ENCODE results near the gene PDIA6. TPM values are rescaled to one million over a fixed set of nuclear protein-coding genes. Genes with fewer than 3 reads are reported as not detected.

PDIA6 gene
- total and polyA plus RNA-seq, 8 donors: 33.7 to 201 (median 135) TPM

DNA sequence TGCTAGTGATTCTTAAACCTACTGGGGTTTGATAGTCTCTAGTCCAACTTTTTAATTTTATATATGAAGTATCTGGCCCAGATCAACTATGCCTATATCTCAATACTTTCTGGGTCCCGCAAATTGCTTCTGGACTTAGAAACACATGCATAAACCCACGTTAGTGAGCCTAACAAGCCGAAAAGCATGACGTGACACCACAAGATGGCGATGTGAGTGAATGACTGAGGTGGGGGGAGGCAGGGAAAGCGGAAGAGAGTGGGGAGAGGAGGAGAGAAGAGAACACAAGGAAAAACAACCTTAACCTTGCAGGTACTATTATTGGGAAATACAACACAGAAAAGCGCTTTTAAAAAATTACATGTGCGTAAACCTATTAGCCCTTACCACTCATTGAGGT is 13.8 kb downstream of the PDIA6 start:
- intact Hi-C loops (cut with DNase I): no loop called here
- Histone ChIP-seq H3K36me3 (peaks cover 9 to 22% (median 10%) of the 10 kb centered on the region in 3 donors), H3K9me3 (no peaks in the 10 kb centered on the region), H3K4me1 (peaks cover 0 to 6% (median 0%) of the 10 kb centered on the region in 3 donors), H3K27ac (no peak overlapping the region), H3K4me3 (no peak overlapping the region), H3K27me3 (no peaks in the 10 kb centered on the region)
- no peak for DNase-seq
- no peak for FAIRE-seq
- ATAC-seq: no peak
- TF ChIP-seq CTCF (IDR thresholded peaks at IDR 0.05): no peak
- 88 to 90% methylated on average over 8 of the region's 8 CpGs for WGBS, 2 donors

GRCh38 chr2:10796703-10797102 is 15.9 kb downstream of the PDIA6 start:
- no peak for TF ChIP-seq CTCF (IDR thresholded peaks at IDR 0.05)
- H3K9me3 ChIP-seq: no peaks in the 10 kb centered on the region
- no peak overlapping the region for H3K4me3 ChIP-seq
- no peak overlapping the region for H3K27ac ChIP-seq
- DNase-seq: no peak
- H3K4me1 ChIP-seq: peaks cover 0 to 4% (median 0%) of the 10 kb centered on the region in 3 donors
- H3K27me3 ChIP-seq: no peaks in the 10 kb centered on the region
- FAIRE-seq: no peak
- intact Hi-C loops (cut with DNase I): no loop called here
- 95 to 100% methylated on average over 2 of the region's 2 CpGs for WGBS, 2 donors
- peaks cover 9 to 33% (median 19%) of the 10 kb centered on the region in 3 donors for H3K36me3 ChIP-seq
- ATAC-seq: no peak

DNA sequence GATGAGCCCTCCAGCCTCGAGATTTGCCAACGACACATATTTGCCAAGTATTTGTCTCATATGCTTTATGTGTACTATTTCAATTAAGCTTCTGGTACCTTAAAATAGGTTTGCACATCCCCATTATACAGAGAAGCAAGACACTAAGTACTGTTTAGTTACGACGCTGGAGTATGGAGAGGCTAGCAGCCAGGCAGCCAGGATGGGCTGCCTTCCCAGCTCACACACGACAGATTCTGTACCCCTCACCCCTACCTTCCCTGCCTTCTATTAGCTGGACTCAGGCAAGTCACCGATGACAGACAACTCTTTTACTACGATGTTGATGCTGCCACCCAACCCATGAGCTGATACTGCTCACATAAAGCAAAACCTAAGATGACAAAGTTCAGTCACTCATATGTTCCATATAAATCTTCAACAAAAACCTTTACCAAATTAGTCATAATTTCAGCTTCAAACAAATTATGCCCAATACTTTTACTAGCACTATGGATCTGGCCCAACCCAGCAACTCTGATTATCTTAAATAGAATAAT is 17.0 kb downstream of the PDIA6 start:
- Histone ChIP-seq H3K4me1 (no peaks in the 10 kb centered on the region), H3K36me3 (peaks cover 9 to 37% (median 22%) of the 10 kb centered on the region in 3 donors), H3K4me3 (no peak overlapping the region), H3K9me3 (no peaks in the 10 kb centered on the region), H3K27me3 (no peaks in the 10 kb centered on the region), H3K27ac (no peak overlapping the region)
- 63 to 66% methylated on average over 7 of the region's 7 CpGs for WGBS, 2 donors
- intact Hi-C loops (cut with DNase I): no loop called here
- ATAC-seq: no peak
- no peak for FAIRE-seq
- no peak for TF ChIP-seq CTCF (IDR thresholded peaks at IDR 0.05)
- no peak for DNase-seq

- peak in 1 of 4 donors; percentile 33 for ATAC-seq
- intact Hi-C loops (cut with DNase I): no loop called here
- WGBS, 2 donors: 52 to 57% methylated on average over 5 of the region's 5 CpGs
- H3K4me3 ChIP-seq: no peak overlapping the region
- no peak for DNase-seq
- FAIRE-seq: no peak
- TF ChIP-seq CTCF (IDR thresholded peaks at IDR 0.05): no peak
- no peak overlapping the region for H3K27ac ChIP-seq
- no peaks in the 10 kb centered on the region for H3K9me3 ChIP-seq
- H3K4me1 ChIP-seq: no peaks in the 10 kb centered on the region
- H3K27me3 ChIP-seq: no peaks in the 10 kb centered on the region
- peaks cover 9 to 44% (median 25%) of the 10 kb centered on the region in 3 donors for H3K36me3 ChIP-seq
These were observed 17.7 kb downstream of the PDIA6 start for GRCh38 chr2:10794876-10795275.

- ATAC-seq (no peak), FAIRE-seq (no peak), DNase-seq (no peak)
- TF ChIP-seq CTCF (IDR thresholded peaks at IDR 0.05): no peak
- no peaks in the 10 kb centered on the region for H3K27me3 ChIP-seq
- intact Hi-C loops (cut with DNase I): no loop called here
- H3K36me3 ChIP-seq: peaks cover 9 to 55% (median 25%) of the 10 kb centered on the region in 3 donors
- no peak overlapping the region for H3K4me3 ChIP-seq
- 72 to 75% methylated on average over 1 of the region's 1 CpG for WGBS, 2 donors
- no peak overlapping the region for H3K27ac ChIP-seq
- no peaks in the 10 kb centered on the region for H3K4me1 ChIP-seq
- H3K9me3 ChIP-seq: no peaks in the 10 kb centered on the region
These were observed 18.8 kb downstream of the PDIA6 start for GRCh38 chr2:10793816-10794215.

Data from pancreas (tissue), 10 donors.